IPS DF 6.9 (cell line): ENCODE data around the gene KAZN.
A peak's percentile ranks its signal among the peaks of the same experiment; 100 is the strongest.

Experiments
- DNase-seq: peaks from one replicate; pipeline ENCODE4 v3.0.0-alpha.2; 2013; ENCODE audit warnings: low read depth, low spot score
- H3K27ac ChIP-seq: one replicate; pipeline ENCODE4 v1.5.1; 2013; ENCODE audit warnings: low read length, control low read depth
- H3K27me3 ChIP-seq: 2 replicates; pipeline ENCODE4 v1.6.1; 2013; ENCODE audit warnings: mild to moderate bottlenecking, low read length; ENCODE audit not compliant: control insufficient read depth, insufficient read depth
- H3K36me3 ChIP-seq: 2 replicates; pipeline ENCODE4 v1.6.1; 2013; ENCODE audit warnings: low read length; ENCODE audit not compliant: control insufficient read depth, insufficient read depth
- H3K4me1 ChIP-seq: 2 replicates; pipeline ENCODE4 v1.6.1; 2013; ENCODE audit warnings: low read length; ENCODE audit not compliant: control insufficient read depth, insufficient read depth
- H3K4me3 ChIP-seq: 2 replicates; pipeline ENCODE4 v1.5.1; 2013; ENCODE audit warnings: mild to moderate bottlenecking, low read length
- H3K9me3 ChIP-seq: 2 replicates; pipeline ENCODE4 v1.6.1; 2013; ENCODE audit warnings: low read length, inconsistent platforms; ENCODE audit not compliant: control insufficient read depth, insufficient read depth
- WGBS: extraction: QIAGEN DNeasy Blood & Tissue Kit; methylation state at CpG from one replicate; pipeline ENCODE4 v1.1.7; 2013; ENCODE audit warnings: mixed read lengths, missing lambda C conversion rate; ENCODE audit not compliant: insufficient read length, insufficient coverage; 5-methylcytosine and 5-hydroxymethylcytosine counted together

Gene KAZN

GRCh38 chr1:15027515-15027986, 429.1 kb downstream of the KAZN start:
- Histone ChIP-seq H3K9me3 (no peaks in the 10 kb centered on the region), H3K4me3 (no peak overlapping the region), H3K4me1 (peaks cover 2% of the 10 kb centered on the region), H3K27me3 (no peaks in the 10 kb centered on the region), H3K36me3 (no peaks in the 10 kb centered on the region), H3K27ac (no peak overlapping the region)
- DNase-seq, result peak; percentile 37
- no CpG with 5 or more reads among the region's 12 CpGs for WGBS

GRCh38 chr1:15028102-15028501, 429.6 kb downstream of the KAZN start:
- no peaks in the 10 kb centered on the region for H3K9me3 ChIP-seq
- WGBS, result no CpG with 5 or more reads among the region's 6 CpGs
- H3K4me3 ChIP-seq, result no peak overlapping the region
- no peak overlapping the region for H3K27ac ChIP-seq
- H3K4me1 ChIP-seq, result peaks cover 2% of the 10 kb centered on the region
- H3K36me3 ChIP-seq, result no peaks in the 10 kb centered on the region
- no peak for DNase-seq
- no peaks in the 10 kb centered on the region for H3K27me3 ChIP-seq

- H3K27ac ChIP-seq, result no peak overlapping the region
- peaks cover 2% of the 10 kb centered on the region for H3K4me1 ChIP-seq
- H3K27me3 ChIP-seq, result no peaks in the 10 kb centered on the region
- no peaks in the 10 kb centered on the region for H3K9me3 ChIP-seq
- no peak for DNase-seq
- no peak overlapping the region for H3K4me3 ChIP-seq
- no peaks in the 10 kb centered on the region for H3K36me3 ChIP-seq
- WGBS, result no CpG with 5 or more reads among the region's 7 CpGs
Measured at GRCh38 chr1:15028616-15029015, 430.1 kb downstream of the KAZN start.

- H3K36me3 ChIP-seq, result no peaks in the 10 kb centered on the region
- DNase-seq, result no peak
- H3K9me3 ChIP-seq, result no peaks in the 10 kb centered on the region
- H3K27ac ChIP-seq, result no peak overlapping the region
- no peak overlapping the region for H3K4me3 ChIP-seq
- H3K4me1 ChIP-seq, result peaks cover 2% of the 10 kb centered on the region
- no CpG with 5 or more reads among the region's 6 CpGs for WGBS
- no peaks in the 10 kb centered on the region for H3K27me3 ChIP-seq
Measured at GRCh38 chr1:15029036-15029435, 430.6 kb downstream of the KAZN start.

GRCh38 chr1:15029786-15030185, 431.3 kb downstream of the KAZN start:
- H3K4me3 ChIP-seq, result no peak overlapping the region
- no peak overlapping the region for H3K27ac ChIP-seq
- WGBS, result no CpG with 5 or more reads among the region's 8 CpGs
- H3K27me3 ChIP-seq, result no peaks in the 10 kb centered on the region
- H3K9me3 ChIP-seq, result no peaks in the 10 kb centered on the region
- peaks cover 2% of the 10 kb centered on the region for H3K4me1 ChIP-seq
- H3K36me3 ChIP-seq, result no peaks in the 10 kb centered on the region
- no peak for DNase-seq

- Histone ChIP-seq H3K27ac (no peak overlapping the region), H3K4me3 (no peak overlapping the region), H3K4me1 (peaks cover 2% of the 10 kb centered on the region), H3K36me3 (no peaks in the 10 kb centered on the region), H3K27me3 (no peaks in the 10 kb centered on the region), H3K9me3 (no peaks in the 10 kb centered on the region)
- WGBS, result no CpG with 5 or more reads among the region's 8 CpGs
- DNase-seq, result no peak
Measured at GRCh38 chr1:15031251-15031933, 432.9 kb downstream of the KAZN start.

- H3K9me3 ChIP-seq, result no peaks in the 10 kb centered on the region
- H3K4me1 ChIP-seq, result peaks cover 2% of the 10 kb centered on the region
- no peaks in the 10 kb centered on the region for H3K27me3 ChIP-seq
- H3K27ac ChIP-seq, result no peak overlapping the region
- no peaks in the 10 kb centered on the region for H3K36me3 ChIP-seq
- WGBS, result no CpG with 5 or more reads among the region's 4 CpGs
- DNase-seq, result no peak
- no peak overlapping the region for H3K4me3 ChIP-seq
Measured at GRCh38 chr1:15033264-15033663, 434.8 kb downstream of the KAZN start.

- no peaks in the 10 kb centered on the region for H3K36me3 ChIP-seq
- H3K27me3 ChIP-seq, result no peaks in the 10 kb centered on the region
- no CpG with 5 or more reads among the region's 16 CpGs for WGBS
- no peak overlapping the region for H3K4me3 ChIP-seq
- DNase-seq, result no peak
- H3K4me1 ChIP-seq, result peaks cover 2% of the 10 kb centered on the region
- H3K9me3 ChIP-seq, result no peaks in the 10 kb centered on the region
- no peak overlapping the region for H3K27ac ChIP-seq
Measured at GRCh38 chr1:15034656-15035055, 436.2 kb downstream of the KAZN start.

- H3K27ac ChIP-seq, result no peak overlapping the region
- no peaks in the 10 kb centered on the region for H3K27me3 ChIP-seq
- DNase-seq, result no peak
- no peak overlapping the region for H3K4me3 ChIP-seq
- H3K4me1 ChIP-seq, result no peaks in the 10 kb centered on the region
- no CpG with 5 or more reads among the region's 3 CpGs for WGBS
- no peaks in the 10 kb centered on the region for H3K36me3 ChIP-seq
- H3K9me3 ChIP-seq, result no peaks in the 10 kb centered on the region
Measured at GRCh38 chr1:15035236-15035635, 436.8 kb downstream of the KAZN start.

- no peaks in the 10 kb centered on the region for H3K9me3 ChIP-seq
- H3K27me3 ChIP-seq, result no peaks in the 10 kb centered on the region
- WGBS, result no CpG with 5 or more reads among the region's 10 CpGs
- no peak overlapping the region for H3K4me3 ChIP-seq
- no peaks in the 10 kb centered on the region for H3K4me1 ChIP-seq
- no peaks in the 10 kb centered on the region for H3K36me3 ChIP-seq
- no peak for DNase-seq
- H3K27ac ChIP-seq, result no peak overlapping the region
Measured at GRCh38 chr1:15036101-15036500, 437.6 kb downstream of the KAZN start.
